Endodermal cell (in vitro differentiated cells): ENCODE data around the gene MAP6. TPM values are rescaled to one million over a fixed set of nuclear protein-coding genes. Genes with fewer than 3 reads are reported as not detected.

Source experiments
- DNase-seq: peaks from one replicate; pipeline ENCODE4 v3.0.0-alpha.2; 2017
- H3K27ac ChIP-seq: 2 replicates; pipeline ENCODE4 v1.5.1; 2013; ENCODE audit warnings: mild to moderate bottlenecking, low read depth, low read length, moderate library complexity
- H3K27me3 ChIP-seq: 2 replicates; pipeline ENCODE4 v1.6.1; 2013; ENCODE audit warnings: mild to moderate bottlenecking, low read length, moderate library complexity; ENCODE audit not compliant: insufficient read depth, control insufficient read depth, poor library complexity, severe bottlenecking
- H3K36me3 ChIP-seq: 2 replicates; pipeline ENCODE4 v1.7.0; 2013; ENCODE audit warnings: mild to moderate bottlenecking, low read length, moderate library complexity; ENCODE audit not compliant: control insufficient read depth, insufficient read depth
- H3K4me1 ChIP-seq: one replicate; pipeline ENCODE4 v1.7.0; 2013; ENCODE audit warnings: low read length; ENCODE audit not compliant: control insufficient read depth, insufficient read depth
- H3K4me3 ChIP-seq: 2 replicates; pipeline ENCODE4 v1.5.1; 2013; ENCODE audit warnings: mild to moderate bottlenecking, low read length, moderate library complexity
- H3K9ac ChIP-seq: 2 replicates; pipeline ENCODE4 v1.6.1; 2013; ENCODE audit warnings: mild to moderate bottlenecking, low read length, moderate library complexity; ENCODE audit not compliant: poor library complexity, severe bottlenecking; ENCODE audit errors: extremely low read depth
- H3K9me3 ChIP-seq: 2 replicates; pipeline ENCODE4 v1.6.1; 2013; ENCODE audit warnings: mild to moderate bottlenecking, low read length, moderate library complexity; ENCODE audit not compliant: control insufficient read depth
- H3K27ac Mint-ChIP-seq: 2 replicates; pipeline ENCODE4 v1.8.0; 2020; ENCODE audit warnings: mixed read lengths
- H3K27me3 Mint-ChIP-seq: 2 replicates; pipeline ENCODE4 v1.8.0; 2021; ENCODE audit warnings: mild to moderate bottlenecking, mixed read lengths; ENCODE audit not compliant: insufficient read depth
- H3K36me3 Mint-ChIP-seq: 2 replicates; pipeline ENCODE4 v1.8.0; 2020; ENCODE audit warnings: low read depth, mixed read lengths
- H3K4me1 Mint-ChIP-seq: 2 replicates; pipeline ENCODE4 v1.8.0; 2020; ENCODE audit warnings: mixed read lengths
- H3K4me3 Mint-ChIP-seq: 2 replicates; pipeline ENCODE4 v1.8.0; 2020; ENCODE audit warnings: mild to moderate bottlenecking, moderate library complexity, mixed read lengths
- H3K9me3 Mint-ChIP-seq: 2 replicates; pipeline ENCODE4 v1.8.0; 2020; ENCODE audit warnings: mild to moderate bottlenecking, mixed read lengths
- CTCF ChIP-seq: fragments of 200-600 bp; sonication (generic); conservative IDR thresholded peaks from 2 replicates; pipeline ENCODE4 v1.5.0; 2021; ENCODE audit warnings: antibody characterized with exemption, mild to moderate bottlenecking
- WGBS, 2 experiments: methylation state at CpG; one replicate each; pipeline versions ENCODE4 v1.1.5 to v1.1.7; 2013; ENCODE audit warnings: missing lambda C conversion rate in 2 of 2, mixed read lengths in 1 of 2; ENCODE audit not compliant: insufficient coverage in 1 of 2, insufficient read length in 1 of 2; 5-methylcytosine and 5-hydroxymethylcytosine counted together
- total RNA-seq, 2 donors: library from RNA; stranded (reverse); fragmentation: NEBNext Ultra II Directional in 1 of 2; extraction: Animal tissue kit (Norgen Biotek cat#: 25700) in 1 of 2; gene quantifications; 2 replicates in 1 of 2; 3 replicates in 1 of 2; pipeline ENCODE4 v1.2.1, GENCODE V29; 2021

MAP6 gene
- total RNA-seq, 2 donors from 2014 or later: 1.9 to 4.2 TPM

- Histone ChIP-seq H3K4me1 (peaks cover 13% of the 10 kb centered on the region), H3K9me3 (no peaks in the 10 kb centered on the region), H3K27me3 (no peaks in the 10 kb centered on the region), H3K9ac (no peak overlapping the region), H3K36me3 (no peaks in the 10 kb centered on the region), H3K27ac (no peak overlapping the region), H3K4me3 (no peak overlapping the region)
- no peak overlapping the region for H3K27ac Mint-ChIP-seq
- DNase-seq: no peak
- peaks cover 2% of the 10 kb centered on the region for H3K27me3 Mint-ChIP-seq
- TF ChIP-seq CTCF: no peak
- H3K9me3 Mint-ChIP-seq: no peaks in the 10 kb centered on the region
- H3K36me3 Mint-ChIP-seq: no peaks in the 10 kb centered on the region
- 85 to 100% methylated on average over 2 of the region's 2 CpGs for WGBS, 2 experiments
- peaks cover 45% of the 10 kb centered on the region for H3K4me1 Mint-ChIP-seq
- no peak overlapping the region for H3K4me3 Mint-ChIP-seq
Measured at GRCh38 chr11:75595429-75595828, 73.4 kb downstream of the MAP6 start.

- Histone ChIP-seq H3K27ac (peak overlapping the region; percentile 70), H3K36me3 (no peaks in the 10 kb centered on the region), H3K27me3 (no peaks in the 10 kb centered on the region), H3K4me3 (no peak overlapping the region), H3K4me1 (peaks cover 13% of the 10 kb centered on the region), H3K9ac (no peak overlapping the region), H3K9me3 (no peaks in the 10 kb centered on the region)
- TF ChIP-seq CTCF: no peak
- H3K36me3 Mint-ChIP-seq: no peaks in the 10 kb centered on the region
- no peak overlapping the region for H3K4me3 Mint-ChIP-seq
- H3K4me1 Mint-ChIP-seq: peaks cover 49% of the 10 kb centered on the region
- DNase-seq: no peak
- H3K9me3 Mint-ChIP-seq: no peaks in the 10 kb centered on the region
- whole genome bisulfite sequencing, 2 experiments: 83 to 96% methylated on average over 5 to 6 of the region's 6 CpGs
- peaks cover 2% of the 10 kb centered on the region for H3K27me3 Mint-ChIP-seq
- no peak overlapping the region for H3K27ac Mint-ChIP-seq
Measured at GRCh38 chr11:75594211-75594610, 74.6 kb downstream of the MAP6 start.

GRCh38 chr11:75593286-75593915 lies 75.4 kb downstream of the MAP6 start:
- DNase-seq: no peak
- H3K27me3 ChIP-seq: no peaks in the 10 kb centered on the region
- H3K9ac ChIP-seq: no peak overlapping the region
- H3K27ac ChIP-seq: peak overlapping the region; percentile 70
- H3K4me3 ChIP-seq: no peak overlapping the region
- Mint-ChIP-seq H3K4me1 (peaks cover 49% of the 10 kb centered on the region), H3K36me3 (no peaks in the 10 kb centered on the region), H3K4me3 (no peak overlapping the region), H3K27ac (no peak overlapping the region), H3K9me3 (no peaks in the 10 kb centered on the region), H3K27me3 (peaks cover 2% of the 10 kb centered on the region)
- 92% methylated on average over 2 of the region's 2 CpGs; no CpG with 5 or more reads in 1 of the 2 experiments for WGBS, 2 experiments
- no peaks in the 10 kb centered on the region for H3K9me3 ChIP-seq
- no peak for TF ChIP-seq CTCF
- H3K36me3 ChIP-seq: no peaks in the 10 kb centered on the region
- peaks cover 13% of the 10 kb centered on the region for H3K4me1 ChIP-seq
